SU-DHL-6 (cell line): ENCODE data around the gene REG4.

Experiments
- CTCF ChIP-seq: fragments of 200-600 bp; sonication (generic); IDR thresholded peaks from one replicate; pipeline ENCODE4 v1.5.1; 2017; ENCODE audit warnings: antibody characterized with exemption, mild to moderate bottlenecking, low read length, moderate library complexity; ENCODE audit not compliant: insufficient read depth, poor library complexity, severe bottlenecking
- EZH2phosphoT487 ChIP-seq: fragments of 200-600 bp; sonication (generic), shearing (Covaris generic); conservative IDR thresholded peaks from 2 replicates; pipeline ENCODE4 v1.6.1; 2018; ENCODE audit warnings: mild to moderate bottlenecking, antibody characterized with exemption, low read length, moderate library complexity, mixed read lengths

GRCh38 chr1:119816407-119816806, 5.1 kb upstream of the REG4 start:
- TF ChIP-seq CTCF, result no peak
- TF ChIP-seq EZH2phosphoT487, result no peak
